LNCAP (cell line): Measurements from ENCODE around the gene MET.

ENCODE experiments used
- CTCF ChIP-seq: fragments of 450-650 bp; IDR thresholded peaks from 2 replicates; pipeline ENCODE4 v1.5.1; 2017; ENCODE audit warnings: mild to moderate bottlenecking

MET gene

GRCh38 chr7:116670409-116671015 lies 1.5 kb upstream of the MET start:
- TF ChIP-seq CTCF: no peak

- TF ChIP-seq CTCF: no peak
These were observed 885 bp upstream of the MET start for GRCh38 chr7:116671111-116671510.

- no peak for TF ChIP-seq CTCF
These were observed 830 bp downstream of the MET start for GRCh38 chr7:116672596-116673456.

- no peak for TF ChIP-seq CTCF
These were observed 1.5 kb downstream of the MET start for GRCh38 chr7:116673457-116673865.

- no peak for TF ChIP-seq CTCF
These were observed 2.6 kb downstream of the MET start for GRCh38 chr7:116674508-116675173.

- no peak for TF ChIP-seq CTCF
These were observed 3.9 kb downstream of the MET start for GRCh38 chr7:116675812-116676355.

- no peak for TF ChIP-seq CTCF
These were observed 6.8 kb downstream of the MET start for GRCh38 chr7:116678780-116679179.
